ENCODE data around the gene INSYN2B. TPM values are rescaled to one million over a fixed set of nuclear protein-coding genes. Genes with fewer than 3 reads are reported as not detected.

The INSYN2B gene
- total RNA-seq, 1 experiment from 2014 or later, result not detected

GRCh38 chr5:169960659-169961058 lies 19.6 kb downstream of the INSYN2B start:
- ChIA-PET POLR2A (no interaction called here), RAD21 (ENCODE audit: low non-redundant PET in 1 of 2, low total read pairs in 2 of 2, uncharacterized antibody in 2 of 2, unreplicated experiment in 2 of 2) (no interaction called here), CTCF (no interaction called here)
- Histone ChIP-seq H2AFZ (ENCODE audit: low read depth, low read length, poor library complexity, severe bottlenecking) (no peak overlapping the region), H3K9ac (ENCODE audit: low read length) (no peak overlapping the region), H3K79me2 (ENCODE audit: insufficient read depth, low read length) (no peaks in the 10 kb centered on the region), H3K27me3 (ENCODE audit: insufficient read depth, low read length) (peaks cover 55% of the 10 kb centered on the region), H3K36me3 (ENCODE audit: control insufficient read depth in 1 of 2, insufficient read depth in 2 of 2, low read length in 2 of 2) (no peaks in the 10 kb centered on the region), H3K4me1 (ENCODE audit: control insufficient read depth in 1 of 2, insufficient read depth in 2 of 2, low read length in 2 of 2) (no peaks in the 10 kb centered on the region), H4K20me1 (ENCODE audit: insufficient read depth) (no peaks in the 10 kb centered on the region), H3K9me2 (ENCODE audit: insufficient read depth) (peaks cover 2% of the 10 kb centered on the region; the same call in 1 of the 2 replicates), H3K9me3 (ENCODE audit: control insufficient read depth in 1 of 2, insufficient read depth in 1 of 2, low read depth in 1 of 2, low read length in 2 of 2) (no peaks in the 10 kb centered on the region), H3K4me3 (replicated peaks in 1 of 2; ENCODE audit: low read depth in 1 of 2, low read length in 2 of 2) (no peak overlapping the region), H3K27ac (ENCODE audit: low read depth, low read length) (no peak overlapping the region), H3K4me2 (ENCODE audit: low read length) (no peak overlapping the region)
- intact Hi-C loops (cut with micrococcal nuclease), result no loop called here
- TF ChIP-seq, protein P1, sequence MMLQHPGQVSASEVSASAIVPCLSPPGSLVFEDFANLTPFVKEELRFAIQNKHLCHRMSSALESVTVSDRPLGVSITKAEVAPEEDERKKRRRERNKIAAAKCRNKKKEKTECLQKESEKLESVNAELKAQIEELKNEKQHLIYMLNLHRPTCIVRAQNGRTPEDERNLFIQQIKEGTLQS (IDR thresholded peaks at IDR 0.05), result no peak
- TF ChIP-seq FOSL1 (IDR thresholded peaks at IDR 0.05; ENCODE audit: low read depth) (no peak), ZFX (IDR thresholded peaks at IDR 0.05) (no peak), SP1 (IDR thresholded peaks at IDR 0.05; ENCODE audit: low read depth) (no peak), CEBPB (IDR thresholded peaks at IDR 0.05; ENCODE audit: low read depth) (no peak), POLR2AphosphoS5 (IDR thresholded peaks at IDR 0.05; ENCODE audit: low read depth, low read length) (no peak), POLR2A (IDR thresholded peaks at IDR 0.05; ENCODE audit: borderline replicate concordance, extremely low read depth, insufficient read depth, insufficient read length) (no peak), JUND (IDR thresholded peaks at IDR 0.05) (no peak), ELF1 (IDR thresholded peaks at IDR 0.05; ENCODE audit: borderline replicate concordance, low read depth) (no peak), EZH2 (IDR thresholded peaks at IDR 0.05) (no peak), EGR1 (IDR thresholded peaks at IDR 0.05; ENCODE audit: low read depth) (no peak), SRF (IDR thresholded peaks at IDR 0.05; ENCODE audit: low read depth) (no peak), EZH2phosphoT487 (IDR thresholded peaks at IDR 0.05; ENCODE audit: borderline replicate concordance) (no peak), TCF7L2 (IDR thresholded peaks at IDR 0.05; ENCODE audit: borderline replicate concordance, extremely low read depth, insufficient read depth, insufficient read length) (no peak), MAX (IDR thresholded peaks at IDR 0.05) (no peak)
- TF ChIP-seq, protein P2, sequence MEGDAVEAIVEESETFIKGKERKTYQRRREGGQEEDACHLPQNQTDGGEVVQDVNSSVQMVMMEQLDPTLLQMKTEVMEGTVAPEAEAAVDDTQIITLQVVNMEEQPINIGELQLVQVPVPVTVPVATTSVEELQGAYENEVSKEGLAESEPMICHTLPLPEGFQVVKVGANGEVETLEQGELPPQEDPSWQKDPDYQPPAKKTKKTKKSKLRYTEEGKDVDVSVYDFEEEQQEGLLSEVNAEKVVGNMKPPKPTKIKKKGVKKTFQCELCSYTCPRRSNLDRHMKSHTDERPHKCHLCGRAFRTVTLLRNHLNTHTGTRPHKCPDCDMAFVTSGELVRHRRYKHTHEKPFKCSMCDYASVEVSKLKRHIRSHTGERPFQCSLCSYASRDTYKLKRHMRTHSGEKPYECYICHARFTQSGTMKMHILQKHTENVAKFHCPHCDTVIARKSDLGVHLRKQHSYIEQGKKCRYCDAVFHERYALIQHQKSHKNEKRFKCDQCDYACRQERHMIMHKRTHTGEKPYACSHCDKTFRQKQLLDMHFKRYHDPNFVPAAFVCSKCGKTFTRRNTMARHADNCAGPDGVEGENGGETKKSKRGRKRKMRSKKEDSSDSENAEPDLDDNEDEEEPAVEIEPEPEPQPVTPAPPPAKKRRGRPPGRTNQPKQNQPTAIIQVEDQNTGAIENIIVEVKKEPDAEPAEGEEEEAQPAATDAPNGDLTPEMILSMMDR (IDR thresholded peaks at IDR 0.05 in 2 of 3, conservative IDR thresholded peaks at IDR 0.05 in 1 of 3; ENCODE audit: borderline replicate concordance in 1 of 3, insufficient read depth in 1 of 3, low read depth in 2 of 3, low read length in 2 of 3), result no peak
- TF ChIP-seq, protein P3, sequence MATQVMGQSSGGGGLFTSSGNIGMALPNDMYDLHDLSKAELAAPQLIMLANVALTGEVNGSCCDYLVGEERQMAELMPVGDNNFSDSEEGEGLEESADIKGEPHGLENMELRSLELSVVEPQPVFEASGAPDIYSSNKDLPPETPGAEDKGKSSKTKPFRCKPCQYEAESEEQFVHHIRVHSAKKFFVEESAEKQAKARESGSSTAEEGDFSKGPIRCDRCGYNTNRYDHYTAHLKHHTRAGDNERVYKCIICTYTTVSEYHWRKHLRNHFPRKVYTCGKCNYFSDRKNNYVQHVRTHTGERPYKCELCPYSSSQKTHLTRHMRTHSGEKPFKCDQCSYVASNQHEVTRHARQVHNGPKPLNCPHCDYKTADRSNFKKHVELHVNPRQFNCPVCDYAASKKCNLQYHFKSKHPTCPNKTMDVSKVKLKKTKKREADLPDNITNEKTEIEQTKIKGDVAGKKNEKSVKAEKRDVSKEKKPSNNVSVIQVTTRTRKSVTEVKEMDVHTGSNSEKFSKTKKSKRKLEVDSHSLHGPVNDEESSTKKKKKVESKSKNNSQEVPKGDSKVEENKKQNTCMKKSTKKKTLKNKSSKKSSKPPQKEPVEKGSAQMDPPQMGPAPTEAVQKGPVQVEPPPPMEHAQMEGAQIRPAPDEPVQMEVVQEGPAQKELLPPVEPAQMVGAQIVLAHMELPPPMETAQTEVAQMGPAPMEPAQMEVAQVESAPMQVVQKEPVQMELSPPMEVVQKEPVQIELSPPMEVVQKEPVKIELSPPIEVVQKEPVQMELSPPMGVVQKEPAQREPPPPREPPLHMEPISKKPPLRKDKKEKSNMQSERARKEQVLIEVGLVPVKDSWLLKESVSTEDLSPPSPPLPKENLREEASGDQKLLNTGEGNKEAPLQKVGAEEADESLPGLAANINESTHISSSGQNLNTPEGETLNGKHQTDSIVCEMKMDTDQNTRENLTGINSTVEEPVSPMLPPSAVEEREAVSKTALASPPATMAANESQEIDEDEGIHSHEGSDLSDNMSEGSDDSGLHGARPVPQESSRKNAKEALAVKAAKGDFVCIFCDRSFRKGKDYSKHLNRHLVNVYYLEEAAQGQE (IDR thresholded peaks at IDR 0.05; ENCODE audit: low read depth), result no peak
- BruUV-seq (replicated peaks), result no TSS peak
- DNase-seq (ENCODE audit: low read depth, low spot score) (no peak), ATAC-seq (no peak)
